Adipocyte (in vitro differentiated cells): ENCODE results near the gene FGFR2.

Source experiments
- DNase-seq: peaks from one replicate; pipeline ENCODE4 v3.0.0-alpha.2; 2015; ENCODE audit warnings: low read depth
- H3K27me3 ChIP-seq: replicated peaks from 2 replicates; pipeline ENCODE4 v1.7.0; 2013; ENCODE audit warnings: mild to moderate bottlenecking, low read length, moderate library complexity; ENCODE audit not compliant: control insufficient read depth, insufficient read depth
- H3K36me3 ChIP-seq: 2 replicates; pipeline ENCODE4 v1.7.0; 2013; ENCODE audit warnings: low read length, mild to moderate bottlenecking, moderate library complexity; ENCODE audit not compliant: control insufficient read depth, insufficient read depth, severe bottlenecking
- H3K4me1 ChIP-seq: 2 replicates; pipeline ENCODE4 v1.7.0; 2013; ENCODE audit warnings: mild to moderate bottlenecking, low read length, moderate library complexity; ENCODE audit not compliant: control insufficient read depth, insufficient read depth
- H3K4me3 ChIP-seq: 2 replicates; pipeline ENCODE4 v1.7.0; 2013; ENCODE audit warnings: mild to moderate bottlenecking, low read length, moderate library complexity
- H3K9ac ChIP-seq: 2 replicates; pipeline ENCODE4 v1.7.0; 2013; ENCODE audit warnings: mild to moderate bottlenecking, low read length, moderate library complexity
- H3K9me3 ChIP-seq: 2 replicates; pipeline ENCODE4 v1.7.0; 2013; ENCODE audit warnings: mild to moderate bottlenecking, low read length, moderate library complexity; ENCODE audit not compliant: control insufficient read depth

Gene FGFR2

DNA sequence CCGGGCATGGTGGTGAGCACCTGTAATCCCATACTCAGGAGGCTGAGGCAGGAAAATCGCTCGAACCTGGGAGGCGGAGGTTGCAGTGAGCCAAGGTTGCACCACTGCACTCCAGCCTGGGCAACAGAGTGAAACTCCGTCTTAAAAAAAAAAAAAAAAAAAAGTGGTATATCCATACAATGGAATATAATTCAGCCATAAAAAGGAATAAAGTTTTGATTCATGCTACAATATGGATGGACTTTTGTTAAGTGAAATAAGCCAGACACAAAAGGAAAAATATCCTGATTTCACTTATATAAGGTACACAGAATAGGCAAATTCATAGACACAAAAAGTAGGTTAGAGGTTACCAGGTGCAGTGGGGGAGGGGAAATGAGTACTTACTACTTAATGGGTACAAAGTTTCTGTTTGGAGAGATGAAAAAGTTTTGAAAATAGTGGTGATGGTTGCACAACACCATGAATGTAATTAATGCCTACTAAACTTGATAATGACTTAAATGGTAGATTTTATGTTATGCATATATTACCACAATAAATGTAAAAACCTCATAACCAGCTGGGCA lies 53.9 kb downstream of the FGFR2 start:
- Histone ChIP-seq H3K27me3 (no peaks in the 10 kb centered on the region), H3K9me3 (peaks cover 6% of the 10 kb centered on the region), H3K36me3 (no peaks in the 10 kb centered on the region), H3K9ac (no peak overlapping the region), H3K4me1 (no peaks in the 10 kb centered on the region), H3K4me3 (no peak overlapping the region)
- no peak for DNase-seq

DNA sequence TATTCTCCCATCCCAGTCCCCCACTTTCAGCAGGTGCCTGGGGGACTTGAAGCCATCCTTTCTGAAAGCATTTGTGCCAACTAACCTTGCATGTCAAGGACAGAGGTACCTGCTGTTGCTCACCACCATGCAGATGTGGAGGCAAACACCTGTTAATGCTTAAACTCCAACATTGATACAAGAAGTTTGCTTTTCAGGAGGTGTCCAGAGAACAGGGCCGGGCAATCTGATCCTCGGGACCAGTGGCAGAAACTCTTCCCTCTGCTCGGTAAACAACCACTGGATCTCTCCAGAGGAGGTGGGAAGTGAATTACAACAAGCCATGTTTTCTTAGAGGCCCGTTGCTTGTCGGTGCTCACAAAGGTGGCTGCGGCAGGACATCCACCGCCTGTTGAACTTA lies 54.7 kb downstream of the FGFR2 start:
- Histone ChIP-seq H3K4me1 (no peaks in the 10 kb centered on the region), H3K9ac (no peak overlapping the region), H3K9me3 (peaks cover 6% of the 10 kb centered on the region), H3K36me3 (no peaks in the 10 kb centered on the region), H3K4me3 (no peak overlapping the region), H3K27me3 (no peaks in the 10 kb centered on the region)
- DNase-seq = no peak

DNA sequence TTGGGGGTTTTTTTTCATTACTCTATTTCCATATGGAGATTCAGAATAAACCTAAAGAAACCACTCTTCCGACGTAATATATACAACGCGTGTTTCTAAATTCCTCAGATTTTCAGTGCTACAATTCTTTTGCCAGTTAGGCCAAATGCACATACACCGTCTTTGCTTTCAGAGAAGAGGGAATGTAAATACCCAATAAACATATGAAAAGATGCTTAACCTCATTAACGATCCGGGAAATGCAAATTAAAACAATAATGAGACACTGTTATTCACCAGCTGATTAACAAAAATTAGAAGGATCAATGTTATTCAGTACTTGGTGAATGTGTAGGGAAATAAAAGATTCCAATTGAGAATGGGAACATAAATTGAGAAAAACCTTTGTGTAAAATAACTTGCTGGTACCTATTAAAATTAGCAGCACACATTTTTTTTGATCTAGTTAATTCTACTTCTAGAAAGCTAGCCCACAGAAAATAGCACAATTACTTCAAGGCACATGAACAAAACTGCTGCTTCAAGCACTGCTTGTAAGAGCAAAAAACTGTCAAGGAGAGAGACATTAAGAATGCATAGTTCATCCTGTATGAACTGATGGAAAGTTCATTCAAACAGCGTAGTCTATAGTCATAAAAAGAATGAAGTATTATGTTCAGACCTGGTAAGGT lies 56.7 kb downstream of the FGFR2 start:
- Histone ChIP-seq H3K4me1 (no peaks in the 10 kb centered on the region), H3K9me3 (peaks cover 9% of the 10 kb centered on the region), H3K27me3 (no peaks in the 10 kb centered on the region), H3K36me3 (no peaks in the 10 kb centered on the region), H3K9ac (no peak overlapping the region), H3K4me3 (no peak overlapping the region)
- DNase-seq = no peak

DNA sequence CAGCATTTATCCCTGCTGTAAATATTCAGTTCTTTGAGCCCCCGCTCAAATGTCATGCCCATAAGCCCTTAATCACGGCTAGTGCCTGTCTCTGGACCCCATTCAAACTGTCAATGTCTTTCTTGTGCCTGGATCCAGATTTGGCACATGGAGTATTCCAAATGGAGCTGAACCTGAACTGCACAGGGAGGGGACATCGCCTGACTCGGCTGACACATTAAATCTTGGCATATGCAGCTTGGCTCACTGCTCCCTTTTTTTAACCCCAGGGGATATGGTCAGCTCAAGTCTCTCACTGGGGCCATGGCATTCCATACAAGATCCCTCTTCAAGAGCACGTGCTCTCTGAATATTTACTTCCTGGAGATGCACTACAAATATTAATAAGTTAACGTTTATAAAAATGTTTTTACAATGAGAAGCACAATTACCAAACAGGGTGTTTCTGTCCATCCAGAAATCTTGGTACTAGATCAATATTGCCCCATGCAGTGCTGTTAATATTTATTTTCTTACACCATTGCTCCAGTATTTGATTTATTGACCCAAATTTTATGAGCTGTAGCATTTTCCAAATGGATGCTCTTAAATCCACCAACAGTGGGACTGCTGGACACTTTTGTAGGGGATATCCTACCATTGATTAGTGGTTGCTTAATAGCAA lies 57.4 kb downstream of the FGFR2 start:
- H3K9me3 ChIP-seq = peaks cover 9% of the 10 kb centered on the region
- no peak overlapping the region for H3K4me3 ChIP-seq
- no peak for DNase-seq
- H3K4me1 ChIP-seq = peaks cover 2% of the 10 kb centered on the region
- H3K27me3 ChIP-seq = no peaks in the 10 kb centered on the region
- no peak overlapping the region for H3K9ac ChIP-seq
- H3K36me3 ChIP-seq = no peaks in the 10 kb centered on the region

DNA sequence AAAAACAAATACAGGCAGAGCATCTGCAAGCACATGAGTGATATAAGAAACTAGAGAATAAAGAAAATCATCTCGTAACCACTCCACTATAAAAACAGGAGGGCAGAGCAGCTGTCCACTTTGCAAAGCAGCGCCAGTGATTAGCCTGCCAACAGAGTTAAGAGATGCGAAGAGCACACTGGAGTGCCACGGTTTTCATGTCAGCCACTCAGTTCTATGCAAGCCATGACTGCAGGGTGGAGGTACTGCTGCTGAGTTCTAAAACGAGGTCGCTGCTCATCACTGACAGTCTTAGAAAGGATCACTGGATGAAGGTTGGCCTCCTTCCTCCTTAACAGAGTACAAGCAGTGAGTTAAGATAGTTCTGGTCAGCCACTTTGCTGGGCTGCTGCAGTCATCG lies 58.5 kb downstream of the FGFR2 start:
- Histone ChIP-seq H3K9me3 (peaks cover 9% of the 10 kb centered on the region), H3K4me1 (peaks cover 4% of the 10 kb centered on the region), H3K4me3 (no peak overlapping the region), H3K9ac (no peak overlapping the region), H3K36me3 (no peaks in the 10 kb centered on the region), H3K27me3 (peaks cover under 1% of the 10 kb centered on the region)
- no peak for DNase-seq

DNA sequence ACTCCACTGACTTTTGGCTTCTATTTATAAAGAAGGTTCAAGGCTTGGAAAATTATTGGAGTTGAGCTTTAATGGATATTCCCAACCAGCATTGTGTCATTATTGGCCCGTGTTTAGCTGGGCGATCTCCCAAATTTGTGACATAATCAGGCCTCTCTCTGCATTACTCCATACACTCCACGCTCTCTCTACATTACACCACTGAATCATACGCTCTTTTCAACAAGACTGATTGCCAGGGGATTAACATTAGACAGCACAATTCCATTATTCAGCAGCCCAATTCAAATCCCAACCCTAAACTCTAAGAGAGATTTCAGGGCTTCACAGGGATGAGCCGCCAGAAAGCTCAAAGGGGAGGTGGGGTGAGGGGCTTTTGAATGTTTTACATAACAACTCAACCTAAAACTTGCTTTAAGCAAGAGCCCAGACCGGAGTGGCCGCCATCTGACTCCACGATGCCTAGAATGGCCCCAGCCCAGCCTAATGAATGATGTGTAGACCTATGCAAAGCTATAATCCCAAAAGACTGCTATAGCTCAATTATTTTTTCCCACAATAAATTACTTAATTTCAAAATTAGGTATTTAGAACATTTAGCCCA lies 61.8 kb downstream of the FGFR2 start:
- Histone ChIP-seq H3K36me3 (no peaks in the 10 kb centered on the region), H3K9me3 (peaks cover 3% of the 10 kb centered on the region), H3K9ac (no peak overlapping the region), H3K27me3 (peaks cover 4% of the 10 kb centered on the region), H3K4me3 (no peak overlapping the region), H3K4me1 (peaks cover 4% of the 10 kb centered on the region)
- no peak for DNase-seq

DNA sequence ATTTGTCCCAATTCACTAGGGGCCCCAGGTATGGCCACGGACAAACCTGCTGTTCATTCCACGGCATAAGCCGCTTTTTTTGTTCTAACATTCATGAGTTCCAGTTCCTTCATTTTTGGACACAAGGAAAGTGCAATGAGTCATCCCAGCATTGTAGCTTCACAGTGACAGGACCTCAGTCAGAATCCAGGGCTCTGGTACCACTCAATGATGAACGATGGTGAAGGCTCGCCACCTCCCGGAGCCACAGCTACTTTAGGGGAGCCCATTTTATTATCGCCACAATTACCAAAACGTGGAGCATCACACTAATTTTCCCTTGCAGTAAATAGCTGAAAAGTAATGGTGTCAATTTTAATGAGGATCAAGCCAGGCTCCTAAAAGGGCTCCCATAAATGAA lies 62.9 kb downstream of the FGFR2 start:
- H3K36me3 ChIP-seq = no peaks in the 10 kb centered on the region
- peaks cover 3% of the 10 kb centered on the region for H3K9me3 ChIP-seq
- H3K4me1 ChIP-seq = peaks cover 4% of the 10 kb centered on the region
- peaks cover 4% of the 10 kb centered on the region for H3K27me3 ChIP-seq
- no peak overlapping the region for H3K9ac ChIP-seq
- no peak for DNase-seq
- no peak overlapping the region for H3K4me3 ChIP-seq

DNA sequence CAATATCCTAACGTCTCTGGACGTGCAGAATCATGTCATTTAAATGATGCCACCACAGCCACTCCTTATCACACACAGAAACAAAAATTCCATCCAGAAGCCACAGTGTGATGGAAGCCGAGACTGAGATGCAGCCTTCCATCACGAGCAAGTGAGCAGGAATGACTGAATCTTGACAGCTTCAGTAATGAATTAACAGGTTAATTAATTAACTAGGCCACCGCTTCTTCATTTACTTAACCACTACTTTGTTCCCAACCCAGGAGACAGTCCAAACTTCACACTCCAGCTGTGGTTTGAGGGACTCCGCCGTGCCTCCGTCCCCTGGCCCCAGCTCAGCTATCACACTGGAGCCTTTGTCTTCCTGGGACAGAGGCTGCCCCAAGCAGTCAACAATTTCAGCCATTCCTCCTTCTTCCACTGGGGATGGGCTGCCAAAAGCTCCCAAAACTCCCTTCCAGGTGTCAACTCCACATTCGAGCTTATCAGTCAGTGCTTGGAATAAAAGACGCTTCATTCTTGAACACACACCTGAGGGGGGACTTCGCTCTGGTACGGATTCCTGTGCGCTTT lies 65.9 kb downstream of the FGFR2 start:
- Histone ChIP-seq H3K9ac (no peak overlapping the region), H3K4me3 (no peak overlapping the region), H3K4me1 (peaks cover 4% of the 10 kb centered on the region), H3K9me3 (no peaks in the 10 kb centered on the region), H3K27me3 (peaks cover 17% of the 10 kb centered on the region), H3K36me3 (no peaks in the 10 kb centered on the region)
- no peak for DNase-seq

DNA sequence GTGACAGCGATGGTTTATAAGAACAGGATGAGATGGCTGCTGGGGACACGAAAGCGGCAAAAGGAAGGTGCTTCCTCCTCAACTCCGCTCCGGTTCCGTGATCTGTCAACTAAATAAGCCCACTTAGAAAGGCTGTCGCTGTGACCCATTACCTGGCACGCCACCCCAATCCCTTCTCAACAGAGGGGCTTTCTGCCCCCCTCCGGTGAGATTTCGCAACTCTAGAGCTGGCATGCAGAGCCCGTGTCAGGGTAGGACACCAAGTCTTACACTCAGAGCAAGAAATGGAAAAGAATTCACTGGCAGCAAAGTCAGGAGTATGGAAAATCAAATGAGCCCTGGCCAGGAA lies 66.4 kb downstream of the FGFR2 start:
- H3K9ac ChIP-seq = no peak overlapping the region
- peaks cover 17% of the 10 kb centered on the region for H3K27me3 ChIP-seq
- no peak for DNase-seq
- H3K9me3 ChIP-seq = no peaks in the 10 kb centered on the region
- H3K4me1 ChIP-seq = peaks cover 4% of the 10 kb centered on the region
- H3K36me3 ChIP-seq = no peaks in the 10 kb centered on the region
- H3K4me3 ChIP-seq = no peak overlapping the region

DNA sequence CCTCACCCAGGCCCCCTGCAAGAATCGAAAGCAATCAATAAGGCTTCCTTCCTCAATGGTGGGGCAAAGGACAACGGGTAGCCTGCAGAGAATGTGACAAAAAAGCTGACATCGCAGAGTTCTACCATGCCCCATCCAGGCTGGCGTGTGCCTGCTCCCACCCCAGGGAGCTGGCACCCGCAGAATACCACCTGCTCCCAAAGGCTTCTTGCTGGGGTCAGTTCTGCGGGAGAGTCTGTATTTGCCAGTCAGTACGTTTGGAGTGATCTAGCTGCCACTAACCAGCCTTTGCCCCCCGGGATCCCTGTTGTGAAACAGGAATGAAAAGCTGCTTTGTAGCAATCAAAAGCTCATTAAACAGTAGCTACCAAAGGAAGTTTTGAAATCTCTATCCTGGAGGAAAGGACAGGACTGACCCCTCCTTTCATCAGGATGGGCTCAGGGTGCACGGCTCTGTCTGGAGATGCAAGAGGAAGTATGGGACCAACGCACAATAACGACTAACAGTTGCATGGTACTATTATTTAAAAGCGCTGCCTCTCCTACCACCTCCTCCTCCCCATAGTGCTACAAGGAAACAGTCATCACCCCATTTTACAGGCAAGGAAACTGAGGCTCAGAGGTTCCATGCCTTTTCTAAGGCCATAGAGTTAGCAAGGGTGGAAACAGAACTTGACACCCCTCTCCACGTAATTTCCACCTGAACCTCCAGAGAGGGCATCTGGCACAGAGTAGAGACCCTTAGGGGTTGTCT lies 67.0 kb downstream of the FGFR2 start:
- H3K27me3 ChIP-seq = peaks cover 17% of the 10 kb centered on the region
- H3K4me3 ChIP-seq = no peak overlapping the region
- H3K4me1 ChIP-seq = peaks cover 4% of the 10 kb centered on the region
- no peaks in the 10 kb centered on the region for H3K36me3 ChIP-seq
- H3K9ac ChIP-seq = no peak overlapping the region
- H3K9me3 ChIP-seq = no peaks in the 10 kb centered on the region
- DNase-seq = no peak
